NCI-H1694 treated with DMSO at 0.1 percent for 48 hours (cell line): ENCODE data around the gene IHH.

ENCODE experiments used
- DNase-seq: peaks from one replicate; lab custom pipeline; 2025; lab: John Stamatoyannopoulos, UW

Gene IHH

DNA sequence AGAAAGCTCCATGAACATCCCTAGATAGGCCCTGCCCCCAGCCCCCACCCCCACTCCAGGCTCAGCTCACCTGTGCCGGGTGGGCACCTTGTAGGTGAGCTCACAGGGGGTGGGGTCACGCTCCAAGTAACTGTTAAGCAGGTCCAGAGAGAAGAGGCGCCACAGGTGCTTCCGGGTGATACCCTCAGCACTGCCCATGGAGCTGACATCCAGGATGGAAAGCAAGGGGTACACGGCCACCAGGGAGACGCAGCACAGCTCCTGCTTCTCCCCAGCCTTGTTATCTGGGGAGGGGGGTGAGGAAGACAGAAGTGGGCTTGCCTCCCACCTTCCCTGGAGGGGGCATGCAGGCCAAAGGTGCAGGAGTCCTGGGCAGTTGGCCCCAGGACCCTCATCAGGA is 41.3 kb downstream of the IHH start:
- DNase-seq: no peak

GRCh38 chr2:219018726-219019125 is 42.0 kb downstream of the IHH start:
- DNase-seq: no peak

DNA sequence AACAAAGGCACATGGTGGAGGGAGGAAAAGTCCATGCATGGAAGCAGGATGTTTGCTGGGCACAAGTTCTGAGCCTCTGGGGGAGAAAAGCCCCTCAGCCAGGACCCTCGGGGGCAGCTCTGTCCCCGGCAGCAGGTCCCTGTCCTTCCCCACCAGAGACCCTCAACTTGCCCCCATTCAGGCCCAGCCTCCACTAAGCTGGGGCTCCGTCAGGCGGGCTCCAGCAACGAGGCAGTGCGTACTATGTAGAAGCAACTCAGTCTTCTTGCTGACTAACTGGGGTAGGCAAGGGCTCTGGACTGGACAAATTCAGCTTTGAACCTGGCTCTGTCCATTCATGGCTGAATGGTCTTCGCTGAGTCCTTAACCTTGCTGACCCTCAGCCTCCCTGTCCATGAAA is 42.4 kb downstream of the IHH start:
- DNase-seq: no peak

- DNase-seq: peak; percentile 50
These were observed 43.4 kb downstream of the IHH start for GRCh38 chr2:219017201-219017931.

DNA sequence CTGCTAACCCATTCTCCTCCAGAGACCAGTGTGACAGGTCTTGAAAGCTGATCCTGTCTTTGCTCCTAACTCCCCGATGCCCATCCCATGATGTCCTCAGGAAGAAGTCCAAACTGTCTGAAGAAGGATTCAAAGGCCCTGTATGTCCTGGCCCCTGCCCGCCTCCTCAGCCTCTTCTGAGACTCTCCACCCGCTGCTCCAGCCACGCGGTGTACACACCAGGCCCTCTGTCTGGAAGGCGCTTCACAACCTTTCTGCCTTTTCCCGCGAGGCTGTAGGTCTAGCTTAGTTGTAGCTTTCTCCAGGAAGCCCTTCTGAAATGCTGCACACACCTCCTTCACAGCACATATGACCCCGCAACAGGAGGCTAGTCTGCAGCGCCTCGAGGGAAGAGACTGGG is 44.0 kb downstream of the IHH start:
- DNase-seq: no peak

DNA sequence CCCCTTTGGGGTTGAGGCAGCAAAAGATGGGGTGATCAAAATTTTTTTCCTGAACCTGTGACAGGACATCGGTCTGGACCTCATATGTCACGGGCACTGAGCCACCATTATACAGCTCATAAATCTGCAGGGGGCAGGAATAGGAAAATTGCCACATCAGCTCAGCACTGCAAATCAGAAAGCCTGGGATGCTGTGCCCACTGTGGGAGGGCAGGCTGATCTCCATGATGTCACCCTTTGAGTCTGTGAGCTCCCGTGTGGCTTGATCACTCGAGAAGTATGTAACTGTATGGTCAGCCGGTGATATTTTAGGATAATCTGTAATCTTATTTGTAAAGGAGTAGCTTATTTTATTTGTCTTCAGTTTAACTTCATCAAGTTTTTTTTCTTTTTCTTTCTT is 49.8 kb downstream of the IHH start:
- no peak for DNase-seq

- no peak for DNase-seq
These were observed 50.5 kb downstream of the IHH start for GRCh38 chr2:219010162-219010756.

DNA sequence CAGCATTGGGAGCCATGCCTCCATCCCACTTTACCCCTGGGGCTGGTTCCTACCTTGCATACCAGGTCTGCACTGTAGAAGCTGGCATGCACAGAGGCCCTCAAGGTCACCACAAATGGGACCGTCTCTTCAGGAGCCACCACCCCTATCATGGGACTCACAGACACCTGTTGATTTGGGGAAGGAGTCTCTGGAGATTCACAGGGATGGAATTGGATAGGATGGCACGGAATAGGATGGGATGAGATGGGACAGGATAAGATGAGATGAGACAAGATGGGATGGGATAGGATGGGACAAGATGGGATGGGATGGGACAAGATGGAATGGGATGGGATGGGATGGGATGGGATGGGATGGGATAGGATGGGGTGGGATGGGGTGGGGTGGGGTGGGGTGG is 51.4 kb downstream of the IHH start:
- DNase-seq: no peak
